Ishikawa (cell line): ENCODE data around the gene AFF2.

Experiments
- CEBPB ChIP-seq: IDR thresholded peaks from 2 replicates; pipeline ENCODE4 v1.6.1; 2012
- CREB1 ChIP-seq: IDR thresholded peaks from 2 replicates; pipeline ENCODE4 v1.6.1; 2012; ENCODE audit warnings: low read depth
- EGR1 ChIP-seq: IDR thresholded peaks from 2 replicates; pipeline ENCODE4 v1.6.1; 2012
- EP300 ChIP-seq: IDR thresholded peaks from 2 replicates; pipeline ENCODE4 v1.6.1; 2012; ENCODE audit warnings: borderline replicate concordance
- FOXM1 ChIP-seq: IDR thresholded peaks from 2 replicates; pipeline ENCODE4 v1.6.1; 2012; ENCODE audit warnings: low read depth, borderline replicate concordance
- MAX ChIP-seq: IDR thresholded peaks from 2 replicates; pipeline ENCODE4 v1.6.1; 2012
- RAD21 ChIP-seq: IDR thresholded peaks from 2 replicates; pipeline ENCODE4 v1.6.1; 2012; ENCODE audit warnings: low read depth
- REST ChIP-seq: IDR thresholded peaks from 2 replicates; pipeline ENCODE4 v1.6.1; 2012; ENCODE audit warnings: low read depth, mild to moderate bottlenecking
- TAF1 ChIP-seq: IDR thresholded peaks from 2 replicates; pipeline ENCODE4 v1.6.1; 2012; ENCODE audit warnings: low read depth, mild to moderate bottlenecking
- TCF12 ChIP-seq: IDR thresholded peaks from 2 replicates; pipeline ENCODE4 v1.6.1; 2012; ENCODE audit warnings: low read depth
- TEAD4 ChIP-seq: IDR thresholded peaks from 2 replicates; pipeline ENCODE4 v1.6.1; 2012
- YY1 ChIP-seq: IDR thresholded peaks from 2 replicates; pipeline ENCODE4 v1.6.1; 2012; ENCODE audit warnings: low read depth
- ZBTB7A ChIP-seq: IDR thresholded peaks from 2 replicates; pipeline ENCODE4 v1.6.1; 2012; ENCODE audit warnings: low read depth
- TF ChIP-seq, protein P1 (sequence below): IDR thresholded peaks from 2 replicates; pipeline ENCODE4 v1.6.1; 2012

GRCh38 chrX:148815218-148815961 is 315.0 kb downstream of the AFF2 start:
- TF ChIP-seq REST (no peak), RAD21 (no peak), CREB1 (no peak), EP300 (no peak), FOXM1 (no peak), MAX (no peak), TCF12 (no peak), TEAD4 (no peak), EGR1 (no peak), CEBPB (no peak), TAF1 (no peak), YY1 (no peak), ZBTB7A (no peak)
- TF ChIP-seq, protein P1, sequence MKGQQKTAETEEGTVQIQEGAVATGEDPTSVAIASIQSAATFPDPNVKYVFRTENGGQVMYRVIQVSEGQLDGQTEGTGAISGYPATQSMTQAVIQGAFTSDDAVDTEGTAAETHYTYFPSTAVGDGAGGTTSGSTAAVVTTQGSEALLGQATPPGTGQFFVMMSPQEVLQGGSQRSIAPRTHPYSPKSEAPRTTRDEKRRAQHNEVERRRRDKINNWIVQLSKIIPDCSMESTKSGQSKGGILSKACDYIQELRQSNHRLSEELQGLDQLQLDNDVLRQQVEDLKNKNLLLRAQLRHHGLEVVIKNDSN: no peak
